ENCODE measurements around the gene SLC10A3.

DNA sequence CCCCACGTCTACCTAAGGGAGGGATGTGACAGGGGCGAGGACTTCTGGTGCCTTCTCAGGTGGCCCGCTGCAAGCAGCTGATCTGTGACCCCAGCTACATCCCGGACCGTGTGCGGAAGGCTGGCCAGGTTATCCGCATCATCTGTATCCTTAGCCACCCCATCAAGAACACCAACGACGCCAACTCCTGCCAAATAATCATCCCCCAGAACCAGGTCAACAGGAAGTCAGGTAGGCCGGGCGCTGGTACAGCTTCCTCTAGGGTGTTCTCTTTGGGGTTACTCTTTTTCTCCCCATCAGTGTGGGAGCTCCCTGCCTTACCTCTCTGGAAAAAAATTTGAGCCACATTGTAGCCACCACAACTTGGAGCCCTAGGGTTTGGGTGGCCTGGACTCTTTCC lies 48.9 kb downstream of the SLC10A3 start:
- TF ChIP-seq ZNF384 (IDR thresholded peaks at IDR 0.05) = no peak
- no peak for TF ChIP-seq TARDBP (IDR thresholded peaks at IDR 0.05)

Data from HEK293T (cell line).